ENCODE data around the gene DIPK1B.

Gene DIPK1B

DNA sequence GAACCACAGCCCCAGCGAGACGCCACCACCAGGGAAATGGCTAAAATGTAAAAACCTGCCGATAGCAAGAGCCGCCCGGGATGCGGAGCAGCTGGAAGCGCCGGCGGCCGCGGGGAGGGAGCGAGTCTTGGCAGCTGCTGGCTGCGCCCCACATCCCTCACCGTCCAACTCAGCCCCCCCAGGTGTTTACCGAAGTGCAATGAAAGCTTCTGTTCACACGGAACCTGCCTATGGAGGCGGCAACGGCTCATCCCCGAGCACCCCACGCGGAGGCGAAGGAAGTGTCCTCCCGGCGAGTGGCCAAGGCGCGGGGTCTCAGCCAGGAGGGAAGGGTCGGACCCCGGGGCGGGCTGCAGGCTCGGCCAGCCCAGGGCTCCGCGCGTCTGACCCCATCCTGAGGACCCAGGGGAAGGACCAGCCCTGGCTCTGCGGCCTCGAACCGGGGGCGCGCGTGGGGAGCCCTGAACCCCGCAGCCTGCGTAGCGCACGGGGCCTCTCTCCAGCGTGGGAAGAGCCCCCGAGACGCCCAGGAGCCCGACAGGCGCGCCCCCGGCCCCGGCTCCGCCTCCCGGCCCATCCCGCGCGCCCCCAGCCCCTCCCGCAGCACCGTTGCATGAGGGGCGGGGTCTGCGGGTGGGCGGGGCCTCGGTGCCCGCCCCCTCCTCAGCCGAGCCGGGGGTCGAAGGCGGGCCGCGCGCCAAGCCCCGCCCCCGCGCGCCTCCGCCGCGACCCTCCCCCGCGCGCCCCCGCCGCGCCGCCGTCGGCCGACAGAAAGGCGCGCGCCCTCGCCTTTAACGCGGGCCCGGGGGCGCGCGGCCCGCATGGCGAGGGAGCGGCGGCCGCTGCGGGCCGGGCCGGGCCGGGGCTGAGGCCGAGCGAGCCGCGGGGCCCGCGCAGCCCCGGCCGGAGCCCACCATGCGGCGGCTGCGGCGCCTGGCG, at the start of gene DIPK1B:
TSS of gene DIPK1B (plus strand) at position 822 of the 939 bp plus-strand sequence. CDS start at position 916, 94 bp downstream.
- DNase-seq (ENCODE audit: low read depth in 1 of 2, low spot score in 1 of 2): no peak

- no peak for DNase-seq (ENCODE audit: low read depth in 1 of 2, low spot score in 1 of 2)
These were observed 49.5 kb upstream of the DIPK1B start, which contains the start of gene EGFL7 for GRCh38 chr9:136662656-136663581. Gene EGFL7, plus strand, starts transcription at chr9:136662916. Its CDS starts 5,367 bp downstream, at chr9:136668283.

DNA sequence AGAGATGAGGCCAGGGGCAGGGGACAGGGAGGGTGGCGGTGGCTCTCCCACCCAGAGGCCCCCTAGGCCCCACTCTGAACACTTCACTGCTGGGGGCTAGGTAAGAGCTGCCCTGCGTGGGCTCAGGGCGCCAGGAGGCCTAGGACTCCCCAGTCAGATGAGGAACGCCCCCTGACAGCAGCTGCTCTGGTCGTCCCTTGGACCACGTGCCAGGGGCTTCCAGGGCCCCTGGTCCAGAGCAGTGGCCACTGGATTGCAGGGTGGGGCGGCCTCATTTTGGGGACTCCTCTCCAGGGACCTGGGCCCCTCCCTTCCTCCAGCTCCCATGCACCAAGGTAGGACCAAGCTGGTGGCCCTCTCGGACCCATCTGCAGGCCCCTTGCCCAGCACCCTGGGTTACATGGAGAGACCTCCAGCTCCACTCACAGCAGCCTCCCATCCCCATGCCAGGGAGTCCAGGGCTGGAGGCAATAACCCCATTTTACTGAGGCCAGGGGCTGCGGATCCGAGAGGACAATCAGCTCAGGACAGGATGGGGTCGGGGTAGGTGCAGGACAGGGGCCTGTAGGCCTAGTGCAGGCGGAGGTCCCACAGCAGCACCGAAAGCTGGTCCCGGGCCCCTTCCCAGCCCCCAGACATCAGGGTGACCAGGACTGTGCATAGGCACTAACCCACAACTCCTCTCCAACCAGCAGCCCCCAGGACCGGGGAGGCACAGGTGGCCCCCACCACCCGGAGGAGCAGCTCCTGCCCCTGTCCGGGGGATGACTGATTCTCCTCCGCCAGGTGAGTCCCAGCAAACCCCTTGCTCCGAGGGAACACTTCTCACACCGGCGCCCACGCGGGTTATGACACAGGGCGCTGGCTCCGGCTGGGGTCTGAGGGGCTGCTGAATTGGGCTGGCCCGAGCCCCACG, 48.1 kb upstream of the DIPK1B start:
- DNase-seq (ENCODE audit: low read depth in 1 of 2, low spot score in 1 of 2): no peak

DNA sequence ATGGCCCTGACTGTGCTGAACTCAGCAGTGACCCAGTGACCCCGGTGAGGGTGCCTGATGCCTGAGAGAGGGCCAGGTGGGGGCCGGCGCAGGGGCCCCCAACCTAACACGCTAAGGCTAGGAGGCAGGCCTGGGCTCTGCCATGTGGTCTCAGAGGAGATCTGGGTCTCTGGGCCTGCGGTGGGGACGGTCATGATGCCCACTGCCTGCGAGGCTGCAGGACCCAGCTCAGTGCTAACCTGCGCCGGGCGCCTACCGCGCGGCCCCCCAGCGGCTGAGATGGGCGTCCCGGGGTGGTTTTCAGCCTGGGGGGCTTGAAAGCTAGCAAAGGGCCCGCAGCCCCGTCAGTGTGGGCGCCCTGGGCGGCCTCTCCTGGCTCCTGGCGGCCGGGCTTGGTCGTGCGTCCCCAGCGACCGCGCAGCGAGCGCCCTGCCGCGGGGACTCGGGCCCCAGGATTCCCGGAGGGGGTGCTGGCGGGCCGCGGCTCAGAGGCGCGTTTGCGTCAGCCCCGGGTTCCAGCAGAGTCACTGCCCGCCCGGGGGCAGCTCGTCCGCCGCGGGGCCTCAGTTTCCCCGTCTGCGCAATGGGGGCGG, 47.2 kb upstream of the DIPK1B start:
- DNase-seq (ENCODE audit: low read depth in 1 of 2, low spot score in 1 of 2): no peak

DNA sequence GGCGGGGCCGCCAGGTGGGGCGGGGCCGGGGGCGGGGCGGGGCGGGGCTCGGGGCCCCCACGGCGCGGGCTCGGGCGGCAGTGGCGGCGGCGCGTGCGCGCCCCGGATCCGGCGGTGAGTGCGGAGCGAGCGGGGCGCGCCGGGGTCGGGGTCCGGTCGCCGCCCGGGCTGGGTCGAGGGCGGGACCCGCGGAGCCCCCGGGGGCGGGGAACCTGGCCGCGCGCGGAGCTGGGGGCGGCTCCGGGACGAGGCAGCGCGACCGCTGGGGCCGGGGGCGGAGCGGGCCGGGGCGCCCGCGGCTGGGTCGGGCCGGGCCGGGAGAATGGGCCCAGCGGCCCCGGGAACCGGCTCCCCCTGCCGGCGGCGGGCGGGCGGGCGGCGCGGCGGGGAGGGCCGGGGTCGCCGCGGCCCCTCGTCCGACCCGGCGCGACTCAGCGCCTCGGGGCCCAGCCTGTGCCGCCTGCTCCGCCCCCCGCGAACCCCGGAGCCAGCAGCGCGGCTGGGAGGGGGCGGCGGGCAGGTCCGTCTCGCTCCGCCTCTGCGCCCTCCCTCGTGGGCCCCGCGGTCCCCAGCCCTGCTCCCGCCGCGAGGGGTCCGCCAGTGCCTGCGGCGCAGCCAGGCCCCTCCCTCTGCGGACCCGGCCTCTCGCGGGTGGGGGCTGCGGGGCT, 46.5 kb upstream of the DIPK1B start:
- no peak for DNase-seq (ENCODE audit: low read depth in 1 of 2, low spot score in 1 of 2)

GRCh38 chr9:136666372-136667213, 45.8 kb upstream of the DIPK1B start:
- DNase-seq (ENCODE audit: low read depth in 1 of 2, low spot score in 1 of 2): no peak

GRCh38 chr9:136667214-136667939, 45.0 kb upstream of the DIPK1B start:
- no peak for DNase-seq (ENCODE audit: low read depth in 1 of 2, low spot score in 1 of 2)

DNA sequence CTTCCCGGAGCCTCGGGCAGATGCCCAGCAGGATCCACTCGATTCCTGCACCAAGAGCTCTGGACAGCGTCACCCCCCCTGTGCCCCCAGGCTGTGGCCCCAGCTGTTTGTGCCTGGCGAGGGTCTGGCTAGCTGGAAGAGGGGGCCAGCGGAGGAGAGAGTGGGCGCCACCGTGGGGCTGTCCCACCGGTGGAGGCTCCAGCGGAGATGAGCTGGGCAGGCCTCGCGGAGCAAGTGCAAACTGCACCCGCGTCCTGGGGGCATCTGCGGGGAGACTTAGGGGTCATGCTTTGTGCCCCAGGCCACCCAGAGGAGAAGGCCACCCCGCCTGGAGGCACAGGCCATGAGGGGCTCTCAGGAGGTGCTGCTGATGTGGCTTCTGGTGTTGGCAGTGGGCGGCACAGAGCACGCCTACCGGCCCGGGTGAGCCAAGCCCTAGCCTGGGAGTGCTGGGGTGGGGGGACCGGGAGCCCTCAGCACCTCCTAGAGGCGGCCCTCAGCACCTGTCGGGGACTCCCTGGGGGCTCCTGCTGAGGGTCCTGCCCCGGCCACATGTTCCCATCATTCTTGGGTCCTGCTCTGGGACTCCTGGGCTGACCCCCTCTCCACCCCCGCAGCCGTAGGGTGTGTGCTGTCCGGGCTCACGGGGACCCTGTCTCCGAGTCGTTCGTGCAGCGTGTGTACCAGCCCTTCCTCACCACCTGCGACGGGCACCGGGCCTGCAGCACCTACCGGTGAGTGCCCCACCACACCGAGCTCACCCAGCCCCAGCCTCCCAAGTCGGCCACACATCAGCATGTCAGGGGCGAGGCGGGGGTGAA, 44.2 kb upstream of the DIPK1B start:
- DNase-seq (ENCODE audit: low read depth in 1 of 2, low spot score in 1 of 2): no peak

DNA sequence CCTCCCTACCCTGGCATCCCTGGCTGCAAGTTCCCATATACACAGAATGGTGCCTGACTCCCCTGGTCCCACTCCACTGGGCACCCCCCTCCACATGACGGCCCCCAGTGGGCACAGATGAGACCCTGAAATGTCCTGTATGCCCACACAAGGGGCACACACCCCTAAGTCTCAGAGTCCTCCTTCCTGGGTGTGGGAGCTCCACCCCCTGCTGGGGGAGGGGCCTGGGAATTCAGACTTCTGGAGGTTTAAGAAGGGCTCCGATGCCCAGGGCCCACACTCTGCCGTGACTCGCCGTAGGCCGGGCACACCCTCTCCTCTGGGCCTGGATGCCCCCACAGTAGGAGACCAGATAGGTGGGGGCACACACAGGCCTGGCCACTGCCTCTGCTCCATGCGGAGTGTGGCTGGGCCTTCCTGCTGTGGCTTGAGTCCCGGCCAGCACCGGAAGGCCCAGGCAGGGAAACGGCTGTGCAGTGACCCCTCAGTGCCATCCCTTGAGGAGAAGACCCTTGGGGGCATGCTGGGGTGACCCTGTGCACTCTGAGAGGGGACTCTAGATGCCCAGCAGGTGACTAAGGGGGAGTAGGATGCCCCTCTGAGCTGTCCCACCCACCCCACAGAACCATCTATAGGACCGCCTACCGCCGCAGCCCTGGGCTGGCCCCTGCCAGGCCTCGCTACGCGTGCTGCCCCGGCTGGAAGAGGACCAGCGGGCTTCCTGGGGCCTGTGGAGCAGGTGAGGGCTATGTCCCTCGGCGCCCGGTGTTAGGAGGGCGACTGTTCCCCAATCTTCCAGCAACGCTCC, 43.2 kb upstream of the DIPK1B start:
- DNase-seq (ENCODE audit: low read depth in 1 of 2, low spot score in 1 of 2): no peak

DNA sequence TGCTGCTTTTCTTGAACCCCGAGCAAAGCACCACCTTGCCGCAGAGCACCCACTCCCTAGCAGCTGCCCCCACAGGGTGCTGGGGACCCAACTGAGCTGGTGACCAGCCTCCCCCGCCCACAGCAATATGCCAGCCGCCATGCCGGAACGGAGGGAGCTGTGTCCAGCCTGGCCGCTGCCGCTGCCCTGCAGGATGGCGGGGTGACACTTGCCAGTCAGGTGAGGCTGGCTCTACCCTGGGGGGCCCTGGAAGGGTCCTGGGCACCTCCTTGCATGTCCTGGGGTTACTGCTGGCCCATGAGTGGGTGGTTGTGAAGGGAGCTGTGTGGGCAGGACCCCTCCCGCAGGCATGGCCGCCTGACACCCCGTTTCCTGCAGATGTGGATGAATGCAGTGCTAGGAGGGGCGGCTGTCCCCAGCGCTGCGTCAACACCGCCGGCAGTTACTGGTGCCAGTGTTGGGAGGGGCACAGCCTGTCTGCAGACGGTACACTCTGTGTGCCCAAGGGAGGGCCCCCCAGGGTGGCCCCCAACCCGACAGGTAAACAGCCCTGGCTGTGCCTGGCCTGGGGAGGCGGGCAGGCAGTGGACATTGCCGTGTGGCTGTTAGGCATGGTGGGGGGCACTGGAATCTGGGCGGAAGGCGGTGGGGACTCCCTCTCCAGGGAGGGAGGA, 42.4 kb upstream of the DIPK1B start:
- DNase-seq (ENCODE audit: low read depth in 1 of 2, low spot score in 1 of 2): no peak

DNA sequence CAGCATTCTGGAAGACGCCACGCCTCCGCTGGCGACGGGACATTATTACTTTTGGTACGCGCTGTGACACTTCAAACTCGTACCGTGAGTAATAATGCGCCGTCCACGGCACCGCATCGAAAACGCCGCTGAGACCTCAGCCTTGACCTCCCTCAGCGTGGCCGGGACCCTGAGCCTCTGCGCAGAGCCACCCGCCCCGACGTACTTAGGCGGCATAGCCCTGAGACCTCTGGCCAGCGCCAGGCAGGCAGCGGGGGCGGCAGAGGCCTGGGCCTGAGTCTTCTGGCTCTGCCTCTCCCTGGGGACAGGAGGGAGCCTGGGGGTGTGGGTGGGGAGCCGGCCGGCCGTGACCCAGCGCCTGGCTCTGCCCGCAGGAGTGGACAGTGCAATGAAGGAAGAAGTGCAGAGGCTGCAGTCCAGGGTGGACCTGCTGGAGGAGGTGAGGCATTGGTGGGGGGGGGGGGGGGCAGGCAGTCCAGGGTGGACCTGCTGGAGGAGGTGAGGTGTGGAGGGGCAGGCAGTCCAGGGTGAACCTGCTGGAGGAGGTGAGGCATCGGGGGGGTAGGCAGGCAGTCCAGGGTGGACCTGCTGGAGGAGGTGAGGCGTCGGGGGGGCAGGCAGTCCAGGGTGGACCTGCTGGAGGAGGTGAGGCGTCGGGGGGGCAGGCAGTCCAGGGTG, 41.7 kb upstream of the DIPK1B start:
- DNase-seq (ENCODE audit: low read depth in 1 of 2, low spot score in 1 of 2): no peak

DNA sequence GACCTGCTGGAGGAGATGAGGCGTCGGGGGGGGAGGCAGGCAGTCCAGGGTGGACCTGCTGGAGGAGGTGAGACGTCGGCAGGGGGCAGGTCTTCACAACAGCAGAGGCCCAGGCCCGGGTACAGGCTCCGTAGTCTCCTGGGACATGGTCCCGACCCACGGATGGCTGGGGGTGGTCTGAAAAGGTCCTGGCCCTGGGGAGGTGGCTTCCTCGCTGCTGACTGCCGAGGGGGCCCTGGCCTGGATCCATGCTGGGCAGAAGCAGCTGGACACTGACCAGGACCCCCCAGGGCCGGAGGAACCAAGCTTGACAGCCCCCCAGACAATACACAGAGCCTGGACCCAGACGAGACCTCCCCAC, 41.1 kb upstream of the DIPK1B start:
- no peak for DNase-seq (ENCODE audit: low read depth in 1 of 2, low spot score in 1 of 2)

GRCh38 chr9:136671646-136672430, 40.5 kb upstream of the DIPK1B start:
- no peak for DNase-seq (ENCODE audit: low read depth in 1 of 2, low spot score in 1 of 2)

- DNase-seq (ENCODE audit: low read depth in 1 of 2, low spot score in 1 of 2): no peak
These were observed 39.8 kb upstream of the DIPK1B start for GRCh38 chr9:136672431-136673087.

Data from activated CD4-positive, alpha-beta T cell treated with anti-CD3 and anti-CD28 coated beads, Interleukin-2, amount 50 U/mL, for 24 hours (primary cell).